ENCODE results near the gene PGAP2. TPM values are rescaled to one million over a fixed set of nuclear protein-coding genes. Genes with fewer than 3 reads are reported as not detected.
A peak's percentile ranks its signal among the peaks of the same experiment; 100 is the strongest.

The PGAP2 gene
- total RNA-seq, 3 donors from 2014 or later, result 12.3 to 24.3 (median 20.6) TPM

GRCh38 chr11:3853545-3853842 is 45.1 kb downstream of the PGAP2 start:
- no peak for DNase-seq (ENCODE audit: low spot score in 2 of 2)
- Histone ChIP-seq H3K36me3 (no peaks in the 10 kb centered on the region), H3K9me3 (no peaks in the 10 kb centered on the region), H3K4me1 (peaks cover 0 to 9% of the 10 kb centered on the region in 2 donors), H3K4me3 (no peak overlapping the region), H3K27ac (peak overlapping the region in 1 of 2 donors; percentile 97), H3K27me3 (no peaks in the 10 kb centered on the region)
- intact Hi-C loops (cut with DNase I; ENCODE audit: low total_unique reads), result no loop called here
- TF ChIP-seq, protein P1, sequence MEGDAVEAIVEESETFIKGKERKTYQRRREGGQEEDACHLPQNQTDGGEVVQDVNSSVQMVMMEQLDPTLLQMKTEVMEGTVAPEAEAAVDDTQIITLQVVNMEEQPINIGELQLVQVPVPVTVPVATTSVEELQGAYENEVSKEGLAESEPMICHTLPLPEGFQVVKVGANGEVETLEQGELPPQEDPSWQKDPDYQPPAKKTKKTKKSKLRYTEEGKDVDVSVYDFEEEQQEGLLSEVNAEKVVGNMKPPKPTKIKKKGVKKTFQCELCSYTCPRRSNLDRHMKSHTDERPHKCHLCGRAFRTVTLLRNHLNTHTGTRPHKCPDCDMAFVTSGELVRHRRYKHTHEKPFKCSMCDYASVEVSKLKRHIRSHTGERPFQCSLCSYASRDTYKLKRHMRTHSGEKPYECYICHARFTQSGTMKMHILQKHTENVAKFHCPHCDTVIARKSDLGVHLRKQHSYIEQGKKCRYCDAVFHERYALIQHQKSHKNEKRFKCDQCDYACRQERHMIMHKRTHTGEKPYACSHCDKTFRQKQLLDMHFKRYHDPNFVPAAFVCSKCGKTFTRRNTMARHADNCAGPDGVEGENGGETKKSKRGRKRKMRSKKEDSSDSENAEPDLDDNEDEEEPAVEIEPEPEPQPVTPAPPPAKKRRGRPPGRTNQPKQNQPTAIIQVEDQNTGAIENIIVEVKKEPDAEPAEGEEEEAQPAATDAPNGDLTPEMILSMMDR (IDR thresholded peaks at IDR 0.05), result no peak
- TF ChIP-seq POLR2AphosphoS5 (IDR thresholded peaks at IDR 0.05), result no peak
- TF ChIP-seq POLR2A (IDR thresholded peaks at IDR 0.05), result no peak

DNA sequence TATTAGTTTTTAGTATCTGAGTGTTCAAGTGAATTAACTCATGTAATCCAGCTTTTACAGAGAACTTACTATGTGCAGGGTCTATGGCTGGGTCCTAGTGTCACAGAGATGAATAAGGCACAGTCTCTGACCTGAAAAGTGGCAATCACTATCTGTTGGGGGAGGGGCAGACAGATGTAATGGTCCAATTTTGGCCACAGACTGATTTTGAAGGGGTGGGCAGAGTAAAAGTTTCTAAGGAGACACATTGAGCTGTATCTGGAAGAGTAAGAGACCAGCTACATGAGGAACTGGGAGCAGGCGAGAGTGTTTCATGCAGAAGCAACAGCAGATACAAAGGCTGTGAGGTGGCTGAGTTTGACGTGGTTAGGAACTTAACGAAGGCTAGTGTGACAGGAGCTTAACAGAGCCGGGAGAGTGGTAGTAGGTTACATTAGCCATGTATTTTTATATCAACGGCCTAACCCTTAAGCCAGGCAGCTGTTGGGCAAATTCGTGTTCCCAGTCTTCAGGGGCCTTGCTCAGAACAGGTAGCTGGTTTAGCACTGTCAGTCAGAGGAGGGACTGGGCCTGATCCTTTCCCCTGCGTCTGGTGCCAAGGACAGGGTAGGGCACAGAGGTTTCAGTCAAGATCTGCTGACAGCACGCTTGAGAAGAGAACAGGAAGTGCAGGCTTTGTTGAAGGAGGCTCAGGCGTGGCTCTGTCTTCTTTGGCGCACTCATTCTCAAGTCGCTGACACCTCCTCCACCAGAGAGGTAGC is 45.7 kb downstream of the PGAP2 start:
- intact Hi-C loops (cut with DNase I; ENCODE audit: low total_unique reads), result no loop called here
- peak overlapping the region; percentile 92 to 97 for H3K27ac ChIP-seq
- peak overlapping the region in 2 of 3 donors; percentile 72 to 85 for H3K4me3 ChIP-seq
- no peaks in the 10 kb centered on the region for H3K27me3 ChIP-seq
- no peaks in the 10 kb centered on the region for H3K36me3 ChIP-seq
- TF ChIP-seq POLR2A (IDR thresholded peaks at IDR 0.05) (no peak), POLR2AphosphoS5 (IDR thresholded peaks at IDR 0.05) (no peak)
- TF ChIP-seq, protein P1 (IDR thresholded peaks at IDR 0.05), result no peak
- H3K4me1 ChIP-seq, result peaks cover 0 to 15% of the 10 kb centered on the region in 2 donors
- no peaks in the 10 kb centered on the region for H3K9me3 ChIP-seq
- peak in 1 of 2 donors; percentile 46 for DNase-seq (ENCODE audit: low spot score in 2 of 2)

DNA sequence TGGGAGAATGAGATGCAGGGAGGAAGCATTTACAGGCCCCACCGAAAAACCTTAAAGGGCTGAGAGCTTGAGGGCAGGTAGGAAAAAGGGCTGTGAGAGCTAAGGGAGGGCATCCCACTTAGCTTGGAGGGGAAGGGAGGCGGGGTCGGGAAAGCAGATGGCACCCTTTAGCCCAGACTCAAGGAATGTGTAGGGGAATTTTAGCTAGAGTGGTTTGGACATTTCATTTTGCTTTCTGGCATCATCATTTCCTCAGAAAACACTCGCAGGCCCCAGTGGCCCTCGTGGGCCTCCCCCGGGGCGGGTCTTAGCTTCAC is 46.3 kb downstream of the PGAP2 start:
- intact Hi-C loops (cut with DNase I; ENCODE audit: low total_unique reads), result no loop called here
- Histone ChIP-seq H3K27me3 (no peaks in the 10 kb centered on the region), H3K9me3 (no peaks in the 10 kb centered on the region), H3K36me3 (no peaks in the 10 kb centered on the region), H3K27ac (peak overlapping the region; percentile 92 to 97), H3K4me1 (peaks cover 0 to 18% of the 10 kb centered on the region in 2 donors), H3K4me3 (peak overlapping the region; percentile 72 to 85 (median 82))
- DNase-seq (ENCODE audit: low spot score in 2 of 2), result no peak
- TF ChIP-seq, protein P1 (IDR thresholded peaks at IDR 0.05), result no peak
- TF ChIP-seq POLR2AphosphoS5 (IDR thresholded peaks at IDR 0.05) (no peak), POLR2A (IDR thresholded peaks at IDR 0.05) (no peak)

- peak within 1 kb of the TSS; percentile 92 to 97 for H3K27ac ChIP-seq
- H3K9me3 ChIP-seq, result no peaks in the 10 kb centered on the region
- TF ChIP-seq POLR2AphosphoS5 (IDR thresholded peaks at IDR 0.05) (peak; percentile 79 to 86 (median 83)), POLR2A (IDR thresholded peaks at IDR 0.05) (peak; percentile 71)
- TF ChIP-seq, protein P1 (IDR thresholded peaks at IDR 0.05), result peak; percentile 98 to 100 (median 99)
- peak within 1 kb of the TSS; percentile 72 to 85 (median 82) for H3K4me3 ChIP-seq
- DNase-seq (ENCODE audit: low spot score in 2 of 2), result peak; percentile 92 to 93
- H3K27me3 ChIP-seq, result no peaks in the 10 kb centered on the region
- intact Hi-C loops (cut with DNase I; ENCODE audit: low total_unique reads), result loop anchor here (5.0 kb wide), 1 partner anchor 212 kb away; no protein-coding TSS in a partner anchor
- H3K4me1 ChIP-seq, result peaks cover 0 to 20% of the 10 kb centered on the region in 2 donors
- H3K36me3 ChIP-seq, result no peaks in the 10 kb centered on the region
These were observed 46.8 kb downstream of the PGAP2 start, which contains the start of gene STIM1 for GRCh38 chr11:3854977-3855807. TSS of gene STIM1 (plus strand) at chr11:3855664. CDS start at chr11:3856271, 607 bp downstream.
